ENCODE measurements around the gene CLDN9.

CLDN9 gene

GRCh38 chr16:2974319-2975056 lies 38.2 kb upstream of the CLDN9 start:
- no peak for DNase-seq

- DNase-seq, result no peak
These were observed 37.4 kb upstream of the CLDN9 start for GRCh38 chr16:2975161-2975795.

DNA sequence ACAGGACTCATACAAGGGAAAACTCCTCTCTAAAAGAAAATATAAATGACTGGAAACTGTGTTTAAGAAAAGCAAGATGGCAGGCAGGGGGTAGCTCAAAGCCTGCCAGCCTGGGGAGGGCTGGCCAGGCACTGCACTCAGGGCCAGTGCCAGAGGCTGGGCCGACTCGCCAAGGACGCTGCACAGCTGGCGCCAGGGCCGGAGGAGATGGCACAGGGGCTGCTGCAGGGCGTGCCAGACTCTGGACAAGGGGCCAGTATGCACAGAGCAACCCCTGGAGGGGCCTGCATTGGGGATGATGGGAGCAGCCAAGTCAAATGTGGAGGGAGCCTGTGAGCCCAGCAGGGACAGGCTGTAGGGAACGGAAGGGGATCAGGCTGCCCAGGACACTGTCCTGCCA lies 36.5 kb upstream of the CLDN9 start:
- DNase-seq, result no peak

- no peak for DNase-seq
These were observed 36.0 kb upstream of the CLDN9 start for GRCh38 chr16:2976673-2977072.

GRCh38 chr16:2977440-2977839 lies 35.3 kb upstream of the CLDN9 start:
- no peak for DNase-seq

- no peak for DNase-seq
These were observed 33.0 kb upstream of the CLDN9 start for GRCh38 chr16:2979669-2980226.

GRCh38 chr16:2980227-2981176 lies 32.2 kb upstream of the CLDN9 start, which contains the start of gene PKMYT1:
Gene PKMYT1, minus strand, starts transcription at chr16:2980446. Its CDS starts 789 bp downstream, at chr16:2979657.
- DNase-seq, result peak; percentile 94

DNA sequence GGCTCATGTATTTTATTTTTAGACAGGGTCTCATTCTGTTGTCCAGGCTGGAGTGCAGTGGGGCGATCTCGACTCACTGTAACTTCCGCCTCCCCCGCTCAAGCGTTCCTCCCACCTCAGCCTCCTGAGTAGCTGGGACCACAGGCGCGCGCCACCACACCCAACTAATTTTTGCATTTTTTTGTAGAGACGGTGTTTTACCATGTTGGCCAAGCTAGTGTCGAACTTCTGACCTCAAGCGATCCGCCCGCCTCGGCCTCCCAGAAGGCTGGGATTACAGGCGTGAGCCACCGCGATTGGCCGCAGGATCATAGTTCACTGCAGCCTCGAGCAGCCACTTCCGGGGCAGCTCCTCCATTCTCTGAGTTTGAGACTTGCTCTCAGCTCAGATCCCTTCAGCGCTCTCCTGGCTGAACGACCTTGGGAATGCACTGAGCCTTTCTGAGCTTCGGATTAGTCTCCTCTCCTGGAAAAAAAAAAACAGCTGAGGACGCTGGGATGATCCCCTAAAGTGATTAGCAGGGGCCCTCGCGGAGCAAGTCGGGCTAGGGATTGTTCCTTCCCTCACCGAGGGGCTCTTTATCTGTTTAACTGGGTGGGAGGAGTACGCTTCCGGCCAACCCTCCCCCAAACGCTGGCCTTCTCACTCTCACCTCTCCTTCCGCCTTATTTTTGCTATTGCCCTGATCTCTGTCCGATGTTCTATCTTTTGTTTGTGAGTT lies 31.4 kb upstream of the CLDN9 start:
- DNase-seq, result no peak

GRCh38 chr16:2981899-2982250 lies 30.8 kb upstream of the CLDN9 start:
- DNase-seq, result no peak

GRCh38 chr16:2982402-2982801 lies 30.3 kb upstream of the CLDN9 start:
- DNase-seq, result no peak

DNA sequence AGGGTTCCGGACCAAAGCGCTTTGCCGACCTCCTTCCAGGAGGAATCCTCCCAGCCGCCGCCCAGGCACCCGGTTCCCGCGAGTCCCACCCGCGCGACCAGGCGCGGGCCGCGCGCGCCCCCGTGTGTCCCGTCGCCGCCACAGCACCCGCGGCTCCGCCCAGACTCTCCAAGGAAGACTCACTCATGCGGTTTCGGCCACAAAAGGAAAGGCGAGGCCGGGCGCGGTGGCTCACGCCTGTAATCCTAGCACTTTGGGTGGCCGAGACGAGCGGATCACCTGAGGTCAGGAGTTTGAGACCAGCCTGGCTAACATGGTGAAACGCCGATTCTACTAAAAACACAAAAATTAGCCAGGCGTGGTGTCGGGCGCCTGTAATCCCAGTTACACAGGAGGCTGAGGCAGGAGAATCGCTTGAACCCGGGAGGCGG lies 29.0 kb upstream of the CLDN9 start:
- peak; percentile 88 for DNase-seq

DNA sequence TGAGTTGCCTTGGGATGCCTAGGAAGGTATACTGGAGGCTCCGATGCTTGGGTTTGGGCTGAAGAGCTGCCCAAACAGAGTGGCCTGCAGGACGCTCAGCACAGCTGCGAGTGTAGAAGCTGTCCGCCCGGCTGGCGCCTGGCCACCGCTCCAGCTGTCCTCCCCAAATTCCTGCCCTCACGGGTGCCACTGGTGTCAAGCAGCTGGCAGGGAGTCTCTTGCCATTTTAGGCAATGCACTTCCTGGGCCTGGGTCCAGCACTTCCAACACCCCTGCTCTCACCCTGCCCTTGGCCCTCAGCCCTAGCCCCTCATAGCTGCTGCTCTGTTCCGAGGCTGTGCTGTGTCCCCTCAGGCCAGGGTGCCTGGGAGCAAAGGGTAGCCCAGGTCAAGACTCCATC lies 27.3 kb upstream of the CLDN9 start:
- DNase-seq, result peak; percentile 78

DNA sequence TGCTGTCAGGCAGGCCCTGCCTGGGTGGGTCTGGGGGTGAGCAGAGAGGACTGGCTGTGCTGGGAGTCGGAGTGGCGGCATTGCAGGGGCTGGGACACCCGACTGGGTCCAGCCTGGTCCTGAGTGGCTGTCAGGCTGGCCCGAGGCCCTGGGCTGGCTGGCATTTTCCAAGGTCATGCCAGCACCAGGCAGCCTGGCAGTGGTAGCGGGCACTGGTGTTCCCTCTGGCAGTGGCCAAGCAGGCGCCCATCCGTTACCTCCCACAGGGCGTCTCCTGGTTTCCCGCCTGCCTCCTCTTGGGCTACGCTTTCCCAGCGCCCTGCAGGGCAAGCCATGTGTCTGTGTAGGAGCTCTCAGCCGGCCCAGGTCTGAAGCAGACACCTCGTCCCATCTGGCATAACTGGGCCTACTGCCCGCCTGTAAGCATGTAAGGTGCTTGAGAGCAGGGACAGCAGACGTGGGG lies 26.8 kb upstream of the CLDN9 start:
- DNase-seq, result no peak

DNA sequence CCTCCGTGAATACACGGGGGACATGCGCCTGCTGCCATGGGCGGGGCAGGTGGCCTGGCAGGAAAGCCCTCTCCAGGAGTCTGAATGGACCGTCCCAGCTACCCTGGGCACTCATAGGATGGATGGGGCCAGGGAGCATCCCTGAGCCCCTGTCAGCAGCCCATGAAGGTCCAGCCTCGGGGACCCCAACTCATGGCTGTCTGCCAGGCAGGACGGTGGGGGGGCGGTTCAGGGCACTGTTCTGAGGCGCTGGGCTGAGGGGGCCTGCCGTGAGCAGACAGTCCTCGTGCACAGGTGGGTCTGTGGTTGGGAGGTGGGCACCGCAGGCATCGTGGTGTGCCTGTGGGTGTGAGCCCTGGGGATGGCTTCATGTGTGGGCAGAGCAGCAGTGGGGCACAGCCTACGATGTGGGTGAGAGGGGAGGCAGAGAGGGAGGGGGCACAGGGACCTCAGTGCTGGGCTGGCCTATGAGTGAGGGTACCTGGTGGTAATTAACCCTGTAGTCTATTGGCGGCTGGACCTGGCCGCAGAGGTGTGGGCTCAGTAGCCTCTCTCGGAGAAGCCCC lies 26.0 kb upstream of the CLDN9 start:
- no peak for DNase-seq

- no peak for DNase-seq
These were observed 25.4 kb upstream of the CLDN9 start for GRCh38 chr16:2987286-2987685.

GRCh38 chr16:2987833-2988232 lies 24.9 kb upstream of the CLDN9 start:
- peak; percentile 70 for DNase-seq

DNA sequence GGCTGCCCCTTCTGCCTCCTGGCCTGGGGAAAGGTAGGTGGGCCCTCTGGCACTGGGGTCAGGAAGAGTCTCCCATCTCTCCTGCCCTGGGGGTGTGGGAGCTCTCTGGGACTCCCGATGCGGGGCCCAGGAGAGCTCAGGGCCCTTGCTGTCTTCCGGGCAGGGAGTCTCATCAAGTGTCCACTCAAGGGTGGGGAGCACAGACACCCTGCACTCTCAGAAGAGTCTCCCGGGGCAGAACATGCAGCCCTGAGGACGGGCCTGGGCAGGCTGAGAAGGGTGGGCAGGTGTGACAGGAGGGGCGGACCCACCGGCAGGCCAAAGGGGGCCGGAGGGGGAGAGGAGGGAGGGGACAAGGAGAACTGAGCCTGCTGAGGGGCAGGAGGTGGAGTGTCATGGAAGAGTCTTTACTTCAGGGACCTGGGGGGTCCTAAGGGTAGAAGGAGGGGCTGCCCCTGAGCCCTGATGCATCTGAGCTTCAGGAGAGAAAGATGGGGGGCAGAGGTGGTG lies 24.1 kb upstream of the CLDN9 start:
- DNase-seq, result no peak

GRCh38 chr16:2990891-2991290 lies 21.8 kb upstream of the CLDN9 start:
- DNase-seq, result no peak

- no peak for DNase-seq
These were observed 21.0 kb upstream of the CLDN9 start for GRCh38 chr16:2991566-2992261.

DNA sequence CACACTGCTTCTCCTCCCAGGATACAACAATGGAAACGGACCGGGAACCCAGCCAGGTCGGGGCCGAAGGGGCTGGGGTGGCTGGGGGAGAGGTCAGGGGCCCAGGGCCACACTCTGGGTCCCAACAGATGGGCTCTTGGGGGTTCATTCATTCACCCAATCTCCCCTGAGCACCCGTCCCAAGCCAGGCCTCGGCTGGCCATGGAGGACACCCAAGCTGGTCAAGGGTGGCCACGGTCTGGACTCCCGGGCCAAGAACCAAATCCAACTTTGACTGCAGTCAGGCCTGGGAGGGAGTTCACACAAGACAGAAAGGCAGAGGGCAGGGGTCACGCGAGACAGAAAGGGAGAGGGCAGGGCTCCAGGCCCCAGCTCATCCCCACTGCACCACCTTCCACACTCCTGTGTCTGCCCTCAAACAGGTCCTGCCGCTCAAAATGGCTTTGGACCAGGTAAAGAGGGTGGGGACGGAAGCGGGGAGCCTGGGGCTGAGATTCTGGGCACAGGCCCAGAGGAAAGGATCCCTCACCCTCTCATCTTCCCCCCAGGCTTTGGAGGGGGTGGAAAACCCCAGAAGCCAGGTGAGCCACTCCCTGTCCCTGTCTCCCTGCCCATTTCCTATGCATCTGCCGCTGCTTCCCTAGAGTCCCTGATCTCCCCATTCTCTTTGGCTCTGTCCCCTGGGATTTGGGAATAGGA lies 20.2 kb upstream of the CLDN9 start:
- no peak for DNase-seq

Data from right forelimb (tissue), 1 donor.